Activated T-cell treated with anti-CD3 and anti-CD28 coated beads, Interleukin-2, amount 50 U/mL, for 4 hours (primary cell): Measurements from ENCODE around the gene ABCC1. TPM values are rescaled to one million over a fixed set of nuclear protein-coding genes. Genes with fewer than 3 reads are reported as not detected.

ENCODE experiments used
- ATAC-seq, 2 donors: fragments of 200-7000 bp; cut with Tn5 transposase; one replicate each; pipeline ENCODE4 v1.10.0; 2021
- DNase-seq: peaks from one replicate; pipeline ENCODE4 v3.0.0-alpha.2; 2020
- H3K27me3 Mint-ChIP-seq: one replicate; pipeline ENCODE4 v1.8.0; 2021; ENCODE audit warnings: low read depth, mixed read lengths
- H3K36me3 Mint-ChIP-seq: one replicate; pipeline ENCODE4 v1.8.0; 2022; ENCODE audit warnings: mixed read lengths; ENCODE audit not compliant: insufficient read depth
- H3K4me1 Mint-ChIP-seq: one replicate; pipeline ENCODE4 v1.8.0; 2021; ENCODE audit warnings: low read depth, mixed read lengths
- H3K4me3 Mint-ChIP-seq: one replicate; pipeline ENCODE4 v1.8.0; 2021; ENCODE audit warnings: mild to moderate bottlenecking, moderate library complexity, mixed read lengths
- H3K9me3 Mint-ChIP-seq: one replicate; pipeline ENCODE4 v1.8.0; 2021; ENCODE audit warnings: mixed read lengths
- total RNA-seq, 3 donors: library from RNA; stranded (reverse); gene quantifications; one replicate each; pipeline ENCODE4 v1.2.1, GENCODE V29; 2021

The ABCC1 gene
- total RNA-seq, 3 donors from 2014 or later = 53.3 to 59.5 (median 54.3) TPM

- no peak overlapping the region for H3K4me3 Mint-ChIP-seq
Observed at GRCh38 chr16:16038950-16039349, 89.5 kb downstream of the ABCC1 start.

GRCh38 chr16:16041196-16041892 is 91.9 kb downstream of the ABCC1 start:
- no peak for ATAC-seq
- no peaks in the 10 kb centered on the region for H3K9me3 Mint-ChIP-seq
- H3K27me3 Mint-ChIP-seq = no peaks in the 10 kb centered on the region
- H3K36me3 Mint-ChIP-seq = peaks cover 49% of the 10 kb centered on the region
- DNase-seq = no peak
- H3K4me3 Mint-ChIP-seq = no peak overlapping the region
- H3K4me1 Mint-ChIP-seq = peaks cover 23% of the 10 kb centered on the region

More at GRCh38 chr16:16038950-16039349, 89.5 kb downstream of the ABCC1 start:
- H3K9me3 Mint-ChIP-seq = no peaks in the 10 kb centered on the region
- H3K36me3 Mint-ChIP-seq = peaks cover 39% of the 10 kb centered on the region
- ATAC-seq (no peak), DNase-seq (no peak)
- H3K27me3 Mint-ChIP-seq = no peaks in the 10 kb centered on the region
- peaks cover 23% of the 10 kb centered on the region for H3K4me1 Mint-ChIP-seq

- no peak for DNase-seq
- Mint-ChIP-seq H3K27me3 (no peaks in the 10 kb centered on the region), H3K4me1 (peaks cover 23% of the 10 kb centered on the region), H3K9me3 (no peaks in the 10 kb centered on the region), H3K4me3 (no peak overlapping the region), H3K36me3 (peaks cover 45% of the 10 kb centered on the region)
- no peak for ATAC-seq
Observed at GRCh38 chr16:16042076-16042475, 92.7 kb downstream of the ABCC1 start.

GRCh38 chr16:16045296-16045695 is 95.9 kb downstream of the ABCC1 start:
- no peak for ATAC-seq
- DNase-seq = no peak
- Mint-ChIP-seq H3K4me3 (no peak overlapping the region), H3K9me3 (no peaks in the 10 kb centered on the region), H3K27me3 (no peaks in the 10 kb centered on the region), H3K4me1 (peaks cover 10% of the 10 kb centered on the region), H3K36me3 (peaks cover 45% of the 10 kb centered on the region)

- Mint-ChIP-seq H3K9me3 (no peaks in the 10 kb centered on the region), H3K4me3 (no peak overlapping the region), H3K36me3 (peaks cover 47% of the 10 kb centered on the region), H3K4me1 (peaks cover 9% of the 10 kb centered on the region), H3K27me3 (no peaks in the 10 kb centered on the region)
- DNase-seq (peak; percentile 11), ATAC-seq (no peak)
Observed at GRCh38 chr16:16045879-16046278, 96.5 kb downstream of the ABCC1 start.

- no peaks in the 10 kb centered on the region for H3K27me3 Mint-ChIP-seq
- ATAC-seq (no peak), DNase-seq (no peak)
- H3K36me3 Mint-ChIP-seq = peaks cover 45% of the 10 kb centered on the region
- no peaks in the 10 kb centered on the region for H3K9me3 Mint-ChIP-seq
- no peaks in the 10 kb centered on the region for H3K4me1 Mint-ChIP-seq
- no peak overlapping the region for H3K4me3 Mint-ChIP-seq
Observed at GRCh38 chr16:16047761-16048160, 98.3 kb downstream of the ABCC1 start.

GRCh38 chr16:16048904-16049582 is 99.6 kb downstream of the ABCC1 start:
- H3K9me3 Mint-ChIP-seq = no peaks in the 10 kb centered on the region
- no peaks in the 10 kb centered on the region for H3K4me1 Mint-ChIP-seq
- ATAC-seq (no peak), DNase-seq (no peak)
- no peak overlapping the region for H3K4me3 Mint-ChIP-seq
- H3K27me3 Mint-ChIP-seq = no peaks in the 10 kb centered on the region
- H3K36me3 Mint-ChIP-seq = peaks cover 42% of the 10 kb centered on the region

GRCh38 chr16:16050106-16050505 is 100.7 kb downstream of the ABCC1 start:
- Mint-ChIP-seq H3K4me3 (no peak overlapping the region), H3K36me3 (peaks cover 40% of the 10 kb centered on the region), H3K27me3 (no peaks in the 10 kb centered on the region), H3K9me3 (no peaks in the 10 kb centered on the region), H3K4me1 (no peaks in the 10 kb centered on the region)
- no peak for DNase-seq
- no peak for ATAC-seq

- Mint-ChIP-seq H3K4me3 (no peak overlapping the region), H3K4me1 (no peaks in the 10 kb centered on the region), H3K27me3 (no peaks in the 10 kb centered on the region), H3K36me3 (peaks cover 34% of the 10 kb centered on the region), H3K9me3 (no peaks in the 10 kb centered on the region)
- no peak for ATAC-seq
- no peak for DNase-seq
Observed at GRCh38 chr16:16051132-16051531, 101.7 kb downstream of the ABCC1 start.

- H3K4me1 Mint-ChIP-seq = no peaks in the 10 kb centered on the region
- no peak overlapping the region for H3K4me3 Mint-ChIP-seq
- no peaks in the 10 kb centered on the region for H3K27me3 Mint-ChIP-seq
- ATAC-seq (no peak), DNase-seq (no peak)
- H3K36me3 Mint-ChIP-seq = peaks cover 41% of the 10 kb centered on the region
- H3K9me3 Mint-ChIP-seq = no peaks in the 10 kb centered on the region
Observed at GRCh38 chr16:16052916-16053315, 103.5 kb downstream of the ABCC1 start.

- no peaks in the 10 kb centered on the region for H3K9me3 Mint-ChIP-seq
- DNase-seq = no peak
Observed at GRCh38 chr16:16057102-16057501, 107.7 kb downstream of the ABCC1 start.

GRCh38 chr16:16059160-16059559 is 109.7 kb downstream of the ABCC1 start:
- DNase-seq (no peak), ATAC-seq (no peak)
- peaks cover 24% of the 10 kb centered on the region for H3K4me1 Mint-ChIP-seq
- no peaks in the 10 kb centered on the region for H3K9me3 Mint-ChIP-seq
- peaks cover 30% of the 10 kb centered on the region for H3K36me3 Mint-ChIP-seq
- no peaks in the 10 kb centered on the region for H3K27me3 Mint-ChIP-seq
- no peak overlapping the region for H3K4me3 Mint-ChIP-seq

More at GRCh38 chr16:16057102-16057501, 107.7 kb downstream of the ABCC1 start:
- Mint-ChIP-seq H3K4me3 (no peak overlapping the region), H3K4me1 (peaks cover 19% of the 10 kb centered on the region), H3K27me3 (no peaks in the 10 kb centered on the region), H3K36me3 (peaks cover 28% of the 10 kb centered on the region)
- ATAC-seq = no peak

GRCh38 chr16:16059895-16060590 is 110.6 kb downstream of the ABCC1 start:
- no peak for ATAC-seq
- Mint-ChIP-seq H3K4me1 (peaks cover 24% of the 10 kb centered on the region), H3K4me3 (no peak overlapping the region), H3K9me3 (no peaks in the 10 kb centered on the region), H3K27me3 (no peaks in the 10 kb centered on the region), H3K36me3 (peaks cover 36% of the 10 kb centered on the region)
- no peak for DNase-seq

GRCh38 chr16:16062023-16062937 is 112.9 kb downstream of the ABCC1 start:
- H3K27me3 Mint-ChIP-seq = no peaks in the 10 kb centered on the region
- H3K36me3 Mint-ChIP-seq = peaks cover 30% of the 10 kb centered on the region
- ATAC-seq = no peak
- H3K4me3 Mint-ChIP-seq = no peak overlapping the region
- no peaks in the 10 kb centered on the region for H3K9me3 Mint-ChIP-seq
- no peak for DNase-seq
- H3K4me1 Mint-ChIP-seq = peaks cover 24% of the 10 kb centered on the region
